Mucosa of rectum (tissue), 2 donors: Measurements from ENCODE around the gene RNF111.
"Not testable (repeated sequence)": the region's sequence is repeated elsewhere in the genome, so short reads cannot be mapped to it uniquely, and the experiment has no call there.

Experiments
- H3K27ac ChIP-seq, 2 donors: one replicate each; pipeline ENCODE4 v1.7.0; 2013; ENCODE audit warnings: inconsistent platforms in 2 of 2, low read depth in 2 of 2, low read length in 2 of 2
- H3K27me3 ChIP-seq, 2 donors: one replicate each; pipeline ENCODE4 v1.7.0; 2013; ENCODE audit warnings: low read length in 2 of 2; ENCODE audit not compliant: control insufficient read depth in 2 of 2, insufficient read depth in 2 of 2
- H3K36me3 ChIP-seq, 2 donors: one replicate each; pipeline ENCODE4 v1.7.0; 2013; ENCODE audit warnings: low read length in 2 of 2; ENCODE audit not compliant: control insufficient read depth in 2 of 2, insufficient read depth in 2 of 2
- H3K4me1 ChIP-seq, 2 donors: one replicate each; pipeline ENCODE4 v1.7.0; 2013; ENCODE audit warnings: low read length in 2 of 2, mild to moderate bottlenecking in 1 of 2; ENCODE audit not compliant: control insufficient read depth in 2 of 2, insufficient read depth in 2 of 2
- H3K4me3 ChIP-seq, 2 donors: one replicate each; pipeline ENCODE4 v1.7.0; 2013; ENCODE audit warnings: low read length in 2 of 2
- H3K9ac ChIP-seq, 2 donors: one replicate each; pipeline ENCODE4 v1.7.0; 2013; ENCODE audit warnings: low read length in 2 of 2, low read depth in 1 of 2, mild to moderate bottlenecking in 1 of 2
- H3K9me3 ChIP-seq, 2 donors: one replicate each; pipeline ENCODE4 v1.7.0; 2013; ENCODE audit warnings: low read length in 2 of 2; ENCODE audit not compliant: control insufficient read depth in 2 of 2
- donor health status: healthy.
- donor health status: Normal muscosa, but diverticular disease.

The RNF111 gene

GRCh38 chr15:59143281-59143680, 155.8 kb downstream of the RNF111 start:
- H3K4me3 ChIP-seq = no peak overlapping the region
- no peak overlapping the region for H3K27ac ChIP-seq
- no peak overlapping the region for H3K9ac ChIP-seq
- peaks cover 28 to 30% of the 10 kb centered on the region in 2 donors for H3K36me3 ChIP-seq
- H3K27me3 ChIP-seq = no peaks in the 10 kb centered on the region
- H3K4me1 ChIP-seq = peaks cover 4 to 5% of the 10 kb centered on the region in 2 donors
- no peaks in the 10 kb centered on the region for H3K9me3 ChIP-seq

- not testable (repeated sequence) for H3K27ac ChIP-seq, H3K4me3 ChIP-seq, H3K4me1 ChIP-seq, H3K9me3 ChIP-seq, H3K9ac ChIP-seq, H3K27me3 ChIP-seq
- H3K36me3 ChIP-seq = peaks cover 29 to 32% of the 10 kb centered on the region in 2 donors
Observed at GRCh38 chr15:59144594-59144993, 157.1 kb downstream of the RNF111 start.
